Measurements from ENCODE around the gene SHB.
"Not testable (repeated sequence)": the region's sequence is repeated elsewhere in the genome, so short reads cannot be mapped to it uniquely, and the experiment has no call there.

SHB gene

GRCh38 chr9:37909836-37910235 lies 159.2 kb downstream of the SHB start:
- not testable (repeated sequence) for H3K27ac Mint-ChIP-seq; H3K36me3 Mint-ChIP-seq (ENCODE audit: low read depth)

GRCh38 chr9:37909326-37909725 lies 159.7 kb downstream of the SHB start:
- no peaks in the 10 kb centered on the region for H3K9me3 Mint-ChIP-seq
- H3K4me1 Mint-ChIP-seq (ENCODE audit: low read depth) = peaks cover 7% of the 10 kb centered on the region
- no peaks in the 10 kb centered on the region for H3K36me3 Mint-ChIP-seq (ENCODE audit: low read depth)
- H3K27me3 Mint-ChIP-seq (ENCODE audit: low read depth) = peaks cover 4% of the 10 kb centered on the region
- H3K27ac Mint-ChIP-seq = no peak overlapping the region
- H3K4me3 Mint-ChIP-seq = no peak overlapping the region

More at GRCh38 chr9:37909836-37910235, 159.2 kb downstream of the SHB start:
- not testable (repeated sequence) for H3K27me3 Mint-ChIP-seq (ENCODE audit: low read depth); H3K9me3 Mint-ChIP-seq; H3K4me3 Mint-ChIP-seq; H3K4me1 Mint-ChIP-seq (ENCODE audit: low read depth)

- Mint-ChIP-seq H3K27me3 (ENCODE audit: low read depth) (peaks cover 4% of the 10 kb centered on the region), H3K27ac (no peak overlapping the region), H3K9me3 (no peaks in the 10 kb centered on the region), H3K4me1 (ENCODE audit: low read depth) (peaks cover 9% of the 10 kb centered on the region), H3K36me3 (ENCODE audit: low read depth) (no peaks in the 10 kb centered on the region), H3K4me3 (no peak overlapping the region)
Measured at GRCh38 chr9:37908698-37909186, 160.3 kb downstream of the SHB start.

- Mint-ChIP-seq H3K4me1 (ENCODE audit: low read depth) (peaks cover 5% of the 10 kb centered on the region), H3K27me3 (ENCODE audit: low read depth) (no peaks in the 10 kb centered on the region), H3K27ac (no peak overlapping the region), H3K4me3 (no peak overlapping the region), H3K9me3 (no peaks in the 10 kb centered on the region), H3K36me3 (ENCODE audit: low read depth) (no peaks in the 10 kb centered on the region)
Measured at GRCh38 chr9:37908283-37908682, 160.7 kb downstream of the SHB start.

- Mint-ChIP-seq H3K4me1 (ENCODE audit: low read depth) (peaks cover 15% of the 10 kb centered on the region), H3K27me3 (ENCODE audit: low read depth) (no peaks in the 10 kb centered on the region), H3K4me3 (peak overlapping the region; percentile 40), H3K36me3 (ENCODE audit: low read depth) (no peaks in the 10 kb centered on the region), H3K9me3 (no peaks in the 10 kb centered on the region), H3K27ac (peak overlapping the region; percentile 28)
Measured at GRCh38 chr9:37906312-37907239, 162.5 kb downstream of the SHB start.

- no peaks in the 10 kb centered on the region for H3K27me3 Mint-ChIP-seq (ENCODE audit: low read depth)
- no peaks in the 10 kb centered on the region for H3K9me3 Mint-ChIP-seq
- H3K36me3 Mint-ChIP-seq (ENCODE audit: low read depth) = no peaks in the 10 kb centered on the region
- H3K4me1 Mint-ChIP-seq (ENCODE audit: low read depth) = peaks cover 17% of the 10 kb centered on the region
- peak overlapping the region; percentile 28 for H3K27ac Mint-ChIP-seq
- peak overlapping the region; percentile 40 for H3K4me3 Mint-ChIP-seq
Measured at GRCh38 chr9:37905776-37906175, 163.3 kb downstream of the SHB start.

GRCh38 chr9:37905131-37905505 lies 163.9 kb downstream of the SHB start:
- H3K27ac Mint-ChIP-seq = no peak overlapping the region
- no peaks in the 10 kb centered on the region for H3K36me3 Mint-ChIP-seq (ENCODE audit: low read depth)
- peaks cover 18% of the 10 kb centered on the region for H3K4me1 Mint-ChIP-seq (ENCODE audit: low read depth)
- H3K9me3 Mint-ChIP-seq = no peaks in the 10 kb centered on the region
- no peaks in the 10 kb centered on the region for H3K27me3 Mint-ChIP-seq (ENCODE audit: low read depth)
- no peak overlapping the region for H3K4me3 Mint-ChIP-seq

GRCh38 chr9:37904445-37905130 lies 164.4 kb downstream of the SHB start:
- Mint-ChIP-seq H3K36me3 (ENCODE audit: low read depth) (no peaks in the 10 kb centered on the region), H3K27ac (peak overlapping the region; percentile 94), H3K4me3 (peak overlapping the region; percentile 89), H3K27me3 (ENCODE audit: low read depth) (no peaks in the 10 kb centered on the region), H3K9me3 (no peaks in the 10 kb centered on the region), H3K4me1 (ENCODE audit: low read depth) (peaks cover 18% of the 10 kb centered on the region)

- Mint-ChIP-seq H3K4me3 (peak within 1 kb of the TSS; percentile 89), H3K4me1 (ENCODE audit: low read depth) (peaks cover 20% of the 10 kb centered on the region), H3K9me3 (no peaks in the 10 kb centered on the region), H3K27ac (peak within 1 kb of the TSS; percentile 94), H3K27me3 (ENCODE audit: low read depth) (no peaks in the 10 kb centered on the region), H3K36me3 (ENCODE audit: low read depth) (peaks cover 5% of the 10 kb centered on the region)
Measured at GRCh38 chr9:37903647-37904444, 165.2 kb downstream of the SHB start, which contains the start of gene SLC25A51. TSS of gene SLC25A51 (minus strand) at chr9:37904127. CDS start at chr9:37888550, 15,577 bp downstream.

- Mint-ChIP-seq H3K27ac (peak overlapping the region; percentile 94), H3K36me3 (ENCODE audit: low read depth) (peaks cover 6% of the 10 kb centered on the region), H3K9me3 (no peaks in the 10 kb centered on the region), H3K27me3 (ENCODE audit: low read depth) (no peaks in the 10 kb centered on the region), H3K4me3 (peak overlapping the region; percentile 89), H3K4me1 (ENCODE audit: low read depth) (peaks cover 20% of the 10 kb centered on the region)
Measured at GRCh38 chr9:37902796-37903646, 166.0 kb downstream of the SHB start.

GRCh38 chr9:37902131-37902530 lies 166.9 kb downstream of the SHB start:
- H3K9me3 Mint-ChIP-seq = no peaks in the 10 kb centered on the region
- no peak overlapping the region for H3K4me3 Mint-ChIP-seq
- H3K36me3 Mint-ChIP-seq (ENCODE audit: low read depth) = peaks cover 11% of the 10 kb centered on the region
- H3K27ac Mint-ChIP-seq = no peak overlapping the region
- H3K4me1 Mint-ChIP-seq (ENCODE audit: low read depth) = peaks cover 20% of the 10 kb centered on the region
- H3K27me3 Mint-ChIP-seq (ENCODE audit: low read depth) = no peaks in the 10 kb centered on the region

- Mint-ChIP-seq H3K4me3 (no peak overlapping the region), H3K27ac (no peak overlapping the region), H3K9me3 (no peaks in the 10 kb centered on the region), H3K27me3 (ENCODE audit: low read depth) (no peaks in the 10 kb centered on the region), H3K36me3 (ENCODE audit: low read depth) (peaks cover 22% of the 10 kb centered on the region), H3K4me1 (ENCODE audit: low read depth) (peaks cover 16% of the 10 kb centered on the region)
Measured at GRCh38 chr9:37899041-37899440, 170.0 kb downstream of the SHB start.

- no peak overlapping the region for H3K4me3 Mint-ChIP-seq
- H3K36me3 Mint-ChIP-seq (ENCODE audit: low read depth) = peaks cover 27% of the 10 kb centered on the region
- no peaks in the 10 kb centered on the region for H3K9me3 Mint-ChIP-seq
- H3K4me1 Mint-ChIP-seq (ENCODE audit: low read depth) = peaks cover 11% of the 10 kb centered on the region
- no peaks in the 10 kb centered on the region for H3K27me3 Mint-ChIP-seq (ENCODE audit: low read depth)
- H3K27ac Mint-ChIP-seq = no peak overlapping the region
Measured at GRCh38 chr9:37897665-37898064, 171.4 kb downstream of the SHB start.
